Activated CD8-positive, alpha-beta memory T cell treated with anti-CD3 and anti-CD28 coated beads, Interleukin-2, amount 50 U/mL, for 24 hours (primary cell): ENCODE data around the gene HDGF.
A peak's percentile ranks its signal among the peaks of the same experiment; 100 is the strongest.

Experiments used
- DNase-seq: peaks from one replicate; pipeline ENCODE4 v3.0.0-alpha.2; 2020; ENCODE audit errors: extremely low read depth

The HDGF gene

DNA sequence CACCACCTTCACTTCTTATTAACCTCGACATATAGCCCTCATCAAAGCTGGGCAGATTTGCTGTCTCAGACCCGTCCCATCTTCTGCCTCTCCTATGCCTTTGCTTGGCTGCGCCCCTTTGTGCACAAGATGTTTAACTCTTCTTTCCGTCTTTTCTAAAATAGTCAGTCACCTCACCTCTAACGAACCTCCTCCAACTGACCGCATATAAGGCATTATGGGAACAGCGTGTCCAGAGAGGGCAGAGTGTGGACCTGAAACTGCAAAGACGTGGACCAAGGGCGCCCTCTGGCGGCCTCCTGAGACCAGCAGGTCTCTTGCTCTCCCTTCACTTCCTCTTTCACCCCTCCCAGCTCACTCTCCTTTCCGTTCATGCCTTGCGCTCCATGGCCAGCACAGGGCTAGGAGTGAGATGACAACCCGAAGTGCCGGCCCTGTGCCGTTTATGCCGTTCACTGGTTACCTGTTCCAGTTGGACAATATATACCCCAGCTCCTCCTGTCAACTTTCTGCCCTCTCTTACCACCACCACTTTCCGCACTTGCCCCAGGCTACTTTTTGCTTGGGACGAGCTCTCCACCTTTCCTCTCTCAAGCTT is 25.7 kb downstream of the HDGF start:
- DNase-seq, result no peak

DNA sequence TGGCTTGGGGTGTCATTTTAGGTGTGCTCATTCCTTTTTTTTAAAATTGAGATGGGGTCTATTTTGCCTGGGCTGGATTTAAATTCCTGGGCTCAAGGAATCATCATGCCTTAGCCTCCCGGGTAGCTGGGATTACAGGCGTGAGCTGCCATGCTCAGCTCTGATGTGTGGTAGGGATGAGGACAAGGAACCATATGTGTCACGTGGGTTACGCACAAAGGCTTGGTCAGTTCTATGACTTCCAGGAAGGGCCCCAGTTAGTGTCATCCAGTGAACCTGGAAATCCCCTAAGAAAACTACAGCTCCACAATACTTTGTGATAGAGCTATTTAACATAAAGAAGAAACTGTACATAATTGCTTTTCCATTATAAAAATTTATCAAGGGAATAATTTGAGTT is 29.9 kb downstream of the HDGF start:
- no peak for DNase-seq

DNA sequence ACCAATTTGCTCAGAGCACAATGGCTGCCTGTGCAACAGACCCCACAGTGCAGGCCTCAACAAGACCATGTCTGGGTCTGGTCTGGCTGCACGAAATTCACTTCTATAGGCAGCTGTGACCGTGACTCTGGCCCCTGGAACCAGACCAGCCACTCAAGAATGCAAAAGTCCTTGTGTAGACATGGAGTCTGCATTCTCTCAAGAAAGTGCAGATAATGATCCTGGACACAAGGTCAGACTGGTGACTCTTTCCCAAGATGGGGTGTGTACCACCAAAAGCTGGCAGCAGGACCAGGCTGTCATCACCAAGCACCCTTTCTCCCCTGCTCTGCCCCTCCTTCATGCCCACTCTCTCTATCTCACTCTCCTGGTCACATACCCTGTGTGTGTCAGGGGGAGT is 30.3 kb downstream of the HDGF start:
- no peak for DNase-seq

DNA sequence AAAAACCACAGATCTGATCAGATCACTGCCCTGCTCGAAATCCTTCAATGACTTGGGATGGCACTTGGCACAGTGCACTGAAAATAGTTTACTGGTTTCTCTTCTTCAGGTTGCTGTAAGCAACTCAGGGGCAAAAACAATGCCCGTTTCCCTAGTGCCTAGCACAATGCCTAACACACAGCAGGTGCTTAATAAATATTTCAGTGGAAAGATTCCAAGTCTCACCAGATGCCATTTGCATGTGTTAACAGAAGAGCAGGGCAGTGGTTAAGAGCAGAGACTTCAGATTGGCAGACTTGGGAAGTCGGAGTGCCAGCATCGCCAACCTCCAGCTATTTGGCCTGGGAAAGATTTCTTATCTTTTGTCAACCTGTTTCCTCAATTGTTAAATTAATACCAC is 34.1 kb downstream of the HDGF start:
- DNase-seq, result no peak

DNA sequence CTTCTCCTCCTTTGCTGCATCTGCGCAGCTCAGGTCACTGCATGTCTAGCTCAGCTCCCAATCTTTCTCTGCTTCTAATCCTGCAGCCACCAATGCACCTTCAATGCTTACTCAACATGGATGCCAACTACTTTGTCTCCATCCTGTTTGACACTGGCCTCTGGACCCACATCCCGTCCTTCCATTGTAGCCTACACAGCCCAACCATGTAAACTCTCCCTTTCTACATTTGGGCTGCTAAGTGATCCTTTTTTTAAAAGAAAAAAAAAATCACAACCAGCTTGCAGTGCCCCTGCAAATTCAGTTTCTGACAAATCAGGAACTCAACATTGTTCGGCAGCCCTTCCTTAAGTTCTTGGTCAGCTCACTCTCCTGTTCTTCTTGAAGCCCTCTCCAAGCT is 36.6 kb downstream of the HDGF start:
- DNase-seq, result no peak

DNA sequence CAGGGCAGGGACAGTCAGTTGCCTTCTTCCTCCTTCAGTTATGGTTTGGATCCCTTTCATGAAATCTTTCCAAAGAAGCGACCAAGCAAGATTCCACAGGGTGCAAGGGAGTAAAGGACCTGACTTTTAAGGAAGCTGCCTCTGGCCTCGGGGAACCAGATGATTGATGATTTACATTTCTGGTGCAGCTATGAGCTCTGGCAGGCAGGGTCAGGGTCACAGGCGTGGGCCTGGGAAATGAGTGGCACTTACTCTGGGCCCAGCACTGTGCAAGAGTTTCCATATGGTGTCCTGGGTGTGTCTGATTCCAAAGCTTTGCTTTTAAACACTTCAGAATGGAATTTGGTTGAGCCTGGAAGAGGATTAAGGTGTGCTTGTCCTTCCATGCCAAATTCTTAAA is 38.8 kb downstream of the HDGF start:
- no peak for DNase-seq

DNA sequence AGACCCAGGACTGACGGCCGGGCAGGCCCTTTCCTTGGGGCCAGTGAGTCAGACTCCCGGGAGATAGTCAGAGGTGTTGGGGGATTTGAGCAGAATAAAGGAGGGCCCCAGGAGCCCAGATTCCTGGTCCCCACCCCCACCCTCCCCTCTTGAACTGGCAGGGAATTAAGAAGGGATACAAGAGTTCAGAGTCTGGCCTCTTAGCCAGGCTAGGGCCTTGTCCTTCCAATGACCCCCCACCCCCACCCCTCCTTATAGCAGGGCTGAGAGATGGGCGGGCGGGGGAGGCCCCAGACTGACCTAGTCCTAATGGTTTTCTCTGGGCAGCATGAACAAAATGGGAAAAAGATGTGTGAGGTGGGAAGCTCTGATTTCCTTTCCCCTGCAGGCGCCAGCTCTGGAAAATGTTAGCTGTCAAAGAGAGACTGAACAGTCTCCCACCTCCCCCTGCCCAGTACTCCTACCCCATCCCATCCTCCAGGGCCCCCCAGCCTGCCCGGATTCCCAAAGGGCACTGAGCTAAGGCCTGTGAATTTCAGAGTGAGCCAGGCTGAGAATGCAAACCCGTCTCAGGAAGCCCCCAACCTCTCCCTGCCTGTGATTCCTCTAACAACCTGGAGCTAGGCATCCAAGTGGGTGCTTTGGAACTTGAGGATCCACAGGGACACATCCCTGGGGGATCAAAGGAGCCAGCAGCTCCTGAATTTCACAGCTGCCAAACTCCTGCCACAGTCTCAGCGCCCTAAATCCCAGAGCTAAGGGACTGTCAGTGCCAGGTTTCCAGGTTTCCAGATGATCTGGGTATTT is 40.3 kb downstream of the HDGF start:
- no peak for DNase-seq

DNA sequence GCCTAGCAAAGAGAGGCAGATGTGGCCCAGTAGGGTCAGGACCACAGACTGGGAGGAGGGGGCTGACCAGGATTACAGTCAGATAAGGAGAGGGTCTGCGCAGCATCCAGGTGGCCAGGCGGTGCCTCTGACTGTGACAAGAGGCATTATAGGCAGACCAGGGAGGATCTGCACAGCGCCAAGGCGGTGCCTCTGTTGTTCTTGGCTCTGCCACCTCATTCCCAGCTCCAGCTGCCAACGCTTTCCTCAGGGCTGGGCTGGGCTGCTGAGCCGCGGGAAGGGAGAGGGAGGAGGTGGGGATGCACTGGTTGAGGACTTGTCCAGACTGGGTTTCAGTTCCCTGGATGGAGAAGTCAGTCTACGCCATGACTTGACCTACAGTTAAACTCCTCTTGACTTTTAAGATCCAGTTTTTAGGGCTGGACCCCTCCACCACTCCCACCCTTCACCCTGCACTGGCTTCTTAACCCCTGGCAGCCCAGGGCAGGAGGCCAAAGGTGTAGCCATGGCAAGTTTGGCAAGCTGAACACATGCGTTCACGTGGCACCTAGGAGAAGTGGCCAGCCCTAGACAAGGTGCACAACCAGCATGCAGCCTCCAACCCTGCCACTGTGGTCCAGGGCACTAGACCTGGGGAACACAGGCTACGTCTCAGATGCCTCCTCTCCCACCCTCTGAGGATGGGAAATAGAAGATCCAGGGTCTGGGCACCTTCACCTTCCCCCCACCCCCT is 41.6 kb downstream of the HDGF start:
- DNase-seq, result no peak

DNA sequence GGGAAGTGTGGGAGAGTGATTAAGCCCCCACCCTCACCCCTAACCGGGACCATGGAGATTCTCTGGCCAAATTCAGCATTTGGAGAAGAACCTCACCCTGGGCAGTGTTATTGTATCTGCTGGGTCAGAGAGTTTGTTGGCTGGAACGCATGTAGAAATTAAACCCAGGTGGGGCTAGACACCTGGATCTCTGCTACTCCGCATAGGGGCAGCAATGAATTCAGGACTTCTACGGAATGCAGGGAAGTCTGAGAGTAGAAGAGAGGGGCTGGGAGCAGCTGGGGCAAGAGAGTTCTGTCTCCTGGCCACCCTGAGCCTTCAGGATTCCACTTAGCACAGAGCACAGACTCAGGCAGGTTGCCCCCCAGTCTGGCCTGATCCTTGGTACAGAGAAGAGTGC is 42.4 kb downstream of the HDGF start:
- DNase-seq, result no peak

DNA sequence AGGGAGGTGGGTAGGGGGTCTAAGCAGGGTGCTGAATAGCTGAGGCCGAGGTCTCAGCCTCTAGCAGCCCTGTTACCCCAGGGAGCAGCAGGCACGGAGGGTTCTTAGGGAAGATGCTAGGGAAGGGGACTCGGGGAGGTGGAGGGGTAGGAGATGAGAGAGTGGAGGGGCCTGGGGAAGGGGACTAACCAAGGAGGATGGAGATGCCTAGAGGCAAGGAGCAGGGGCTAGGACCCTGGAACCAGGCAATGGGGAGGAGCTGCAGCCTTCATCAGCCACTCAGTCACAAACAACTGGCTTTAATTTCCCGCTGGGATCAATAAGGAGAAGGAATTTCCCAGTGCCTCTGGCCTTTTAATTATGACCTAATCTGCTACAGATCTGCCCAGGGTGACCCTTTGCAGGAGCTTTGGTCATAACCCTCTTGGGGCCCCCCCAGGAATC is 43.2 kb downstream of the HDGF start:
- no peak for DNase-seq

DNA sequence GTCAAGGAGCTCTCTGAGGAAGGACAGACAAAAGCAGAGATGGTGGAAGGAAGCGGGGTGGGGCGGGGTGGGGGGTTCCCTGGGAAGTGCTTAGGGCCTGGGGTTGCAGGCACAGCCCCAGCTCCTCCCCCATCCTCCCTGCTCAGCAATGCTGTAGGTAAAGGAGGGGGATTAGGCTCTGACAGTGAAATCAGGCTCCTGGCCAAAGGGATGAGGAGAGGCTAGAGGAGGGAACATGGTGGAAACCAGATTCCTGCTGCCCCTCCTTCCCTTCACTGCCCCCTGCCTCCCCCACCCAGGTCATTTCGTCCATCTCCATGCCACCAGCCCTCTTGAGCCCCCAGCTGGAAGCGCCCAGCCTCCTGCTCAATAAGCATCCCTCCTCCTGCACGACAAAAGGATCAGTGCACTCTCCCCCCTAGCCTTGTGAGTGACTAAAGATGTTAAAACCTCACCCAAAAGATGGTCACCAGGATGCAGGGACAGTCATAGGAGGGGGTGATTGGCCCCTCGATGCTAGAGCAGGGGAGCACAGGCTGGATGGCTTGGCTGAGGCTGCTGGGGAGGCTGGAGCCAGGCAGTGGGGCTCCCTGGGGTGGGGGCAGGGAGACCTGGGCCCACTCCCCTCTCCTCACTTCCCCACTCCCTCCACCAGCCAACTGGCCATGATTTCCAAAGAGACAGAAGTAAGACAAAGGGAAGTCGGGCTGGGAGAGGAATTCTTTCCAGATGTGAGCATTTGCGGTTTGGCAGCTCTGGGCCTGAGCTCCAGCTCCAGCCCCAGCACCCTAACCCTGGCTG is 43.9 kb downstream of the HDGF start:
- no peak for DNase-seq

DNA sequence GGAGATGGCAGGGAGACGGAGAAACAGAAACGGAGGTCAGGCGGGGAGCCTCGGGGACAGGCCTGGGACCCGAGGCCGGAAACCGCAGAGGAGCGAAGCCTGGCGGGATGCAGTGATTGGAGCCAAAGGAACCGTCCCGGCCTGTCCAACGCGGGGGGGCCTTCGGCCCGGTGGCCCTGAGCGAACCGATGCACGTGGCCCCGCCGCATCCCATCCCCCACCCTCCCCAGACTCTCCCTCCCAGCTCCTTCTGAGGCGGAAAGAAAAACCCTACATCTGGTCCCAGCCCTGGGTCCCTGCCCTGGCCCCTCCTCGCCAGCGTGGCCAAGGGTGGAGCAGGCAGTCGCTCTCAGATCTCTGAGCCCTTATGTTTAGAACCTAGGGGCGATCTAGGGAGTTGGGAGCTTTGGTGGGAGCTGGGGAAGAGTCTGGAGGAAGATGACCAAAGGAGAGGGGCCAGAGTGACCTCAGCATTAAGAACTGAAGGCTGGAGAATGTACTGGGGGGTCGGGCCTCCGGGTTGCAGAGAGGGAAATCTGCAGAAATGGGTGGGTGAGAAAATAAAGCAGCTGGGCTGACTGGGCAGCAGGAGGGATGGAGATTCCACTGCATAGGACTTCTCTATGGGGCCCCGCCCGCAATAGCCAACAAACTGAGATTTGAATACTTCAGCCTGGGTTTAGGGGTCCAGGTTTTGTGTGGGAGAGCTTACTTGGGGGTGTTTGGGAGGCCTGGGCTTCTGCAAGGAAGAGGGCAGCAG is 44.6 kb downstream of the HDGF start:
- DNase-seq, result no peak

DNA sequence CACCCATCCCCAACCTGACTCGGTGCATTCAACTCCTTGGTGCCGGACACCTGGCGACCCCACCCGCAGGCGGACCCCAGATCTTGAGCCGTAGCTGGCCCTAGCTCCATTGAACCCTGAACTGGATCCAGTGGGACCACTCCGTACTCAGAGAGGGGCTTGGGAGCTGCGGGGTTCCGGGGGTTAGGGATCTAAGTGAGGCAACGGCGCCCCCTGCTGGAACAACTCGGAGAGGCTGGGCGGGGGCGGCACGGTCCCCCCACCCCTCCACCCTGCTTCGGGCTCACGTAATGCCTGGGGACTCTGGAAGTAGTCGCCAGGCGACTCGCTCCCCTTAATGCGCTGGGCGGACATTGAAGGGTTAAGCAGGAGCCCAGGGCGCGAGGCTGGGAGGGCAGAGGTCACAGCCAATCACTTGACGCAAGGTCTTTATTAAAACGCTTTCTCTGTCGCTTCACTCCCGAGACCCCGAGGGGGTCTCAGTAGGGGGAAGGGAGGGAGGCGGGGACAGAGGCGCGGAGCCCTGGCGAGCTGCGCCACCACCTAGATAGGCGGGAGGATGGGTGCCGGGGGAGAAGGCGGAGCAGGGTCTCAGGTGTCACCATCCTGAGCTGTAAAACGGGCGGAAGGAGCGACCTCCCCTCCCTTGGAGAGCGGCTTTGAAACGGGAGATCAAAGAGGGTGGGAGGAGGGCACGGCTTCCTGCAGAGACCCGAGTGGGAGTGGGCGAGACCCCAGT is 45.4 kb downstream of the HDGF start:
- peak; percentile 29 for DNase-seq

DNA sequence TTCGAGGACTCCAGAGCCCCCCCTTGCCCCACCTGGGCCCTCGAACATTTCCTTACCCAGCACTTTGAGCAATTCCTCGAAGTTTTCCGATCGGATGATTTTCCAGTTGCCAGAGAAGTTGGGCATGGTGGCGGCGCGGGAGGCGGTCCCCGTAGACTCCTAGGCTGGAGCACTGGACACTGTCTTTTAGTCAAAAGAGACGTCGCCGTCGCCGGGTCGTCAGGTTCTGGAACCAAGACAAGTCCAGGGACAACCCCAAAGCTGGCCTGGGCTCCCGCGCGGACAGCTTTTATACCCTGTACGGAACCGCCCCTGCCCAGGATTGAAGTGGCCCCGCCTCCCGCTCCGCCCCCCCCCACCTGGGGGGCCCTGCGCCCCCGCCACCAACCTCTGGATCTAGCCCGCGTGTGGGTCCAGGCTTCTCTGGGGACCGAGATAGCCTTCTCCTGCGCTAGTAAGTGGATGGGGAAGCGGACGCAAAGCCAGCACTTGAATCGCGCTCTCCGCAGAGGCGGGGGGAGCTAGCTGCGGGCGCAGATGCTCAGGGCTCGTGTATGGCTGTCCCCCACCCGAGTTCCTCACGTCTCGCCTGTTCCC is 46.1 kb downstream of the HDGF start, which contains the start of gene CRABP2:
TSS of gene CRABP2 (minus strand) at position 263 of the 597 bp plus-strand sequence. CDS start at position 126, 137 bp downstream.
- no peak for DNase-seq

DNA sequence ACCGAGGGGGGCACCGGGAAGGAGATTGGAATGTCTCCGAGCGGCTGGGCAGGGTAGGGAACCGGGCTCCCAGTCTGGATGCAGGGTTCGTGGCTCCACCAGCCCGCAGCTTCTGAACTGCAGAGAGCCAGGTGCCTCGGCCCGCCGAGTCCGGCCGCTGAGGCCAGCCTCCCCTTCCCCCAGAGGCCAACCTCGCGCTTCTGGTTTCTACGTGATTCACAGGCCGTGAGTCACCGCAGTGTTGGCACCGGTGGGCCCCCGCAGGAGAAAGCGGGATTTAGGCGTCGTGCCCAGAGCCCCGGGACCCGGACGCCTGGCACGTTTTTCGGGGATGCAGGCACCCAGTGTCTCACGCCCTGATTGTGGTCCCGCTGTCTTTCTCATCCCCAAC is 46.5 kb downstream of the HDGF start:
- no peak for DNase-seq

DNA sequence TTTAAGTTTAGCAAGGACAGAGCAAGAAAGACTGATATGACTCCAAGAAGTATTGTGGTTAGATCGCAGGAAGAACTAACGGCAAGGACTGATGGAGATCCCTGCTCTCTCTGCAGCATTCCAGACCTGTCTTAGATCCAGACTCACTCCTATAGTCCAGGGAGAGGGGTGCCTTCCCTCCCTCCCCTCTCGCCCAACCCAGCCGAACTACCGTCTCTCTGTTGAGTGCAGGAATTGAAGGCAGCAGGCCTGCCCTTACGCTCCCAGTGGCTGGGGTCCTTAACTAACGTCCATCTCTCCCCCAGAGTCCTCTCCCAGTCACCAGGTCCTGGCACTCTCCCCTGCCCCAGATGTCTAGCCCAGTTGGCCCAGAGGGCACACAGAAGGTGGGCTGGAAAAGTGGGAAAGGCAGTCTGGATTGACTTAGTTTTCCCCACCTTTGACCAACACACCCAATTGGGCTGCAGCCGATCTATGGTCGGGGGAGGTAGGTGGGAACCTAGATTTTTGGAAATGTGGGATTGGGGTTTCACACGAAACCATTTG is 47.2 kb downstream of the HDGF start:
- DNase-seq, result no peak

DNA sequence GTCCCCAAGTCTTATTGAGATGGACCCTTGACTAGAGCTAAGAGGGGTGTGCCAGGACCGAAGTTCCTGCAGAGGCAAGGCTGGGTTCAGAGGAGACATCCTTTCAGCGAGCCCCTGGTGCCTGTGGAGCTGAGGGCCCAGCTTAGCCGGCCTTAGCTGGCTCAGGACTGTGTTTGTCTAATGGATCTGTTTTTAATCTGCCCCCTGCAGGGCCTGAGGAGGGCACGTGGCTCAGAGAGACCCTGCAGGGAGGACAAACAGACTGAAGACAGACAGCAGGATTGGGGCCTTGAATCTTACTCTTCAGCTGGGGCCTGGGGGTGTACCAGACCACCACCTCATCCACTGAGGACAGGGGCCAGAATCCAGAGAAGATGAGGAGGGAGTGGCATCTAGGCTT is 47.7 kb downstream of the HDGF start:
- no peak for DNase-seq

DNA sequence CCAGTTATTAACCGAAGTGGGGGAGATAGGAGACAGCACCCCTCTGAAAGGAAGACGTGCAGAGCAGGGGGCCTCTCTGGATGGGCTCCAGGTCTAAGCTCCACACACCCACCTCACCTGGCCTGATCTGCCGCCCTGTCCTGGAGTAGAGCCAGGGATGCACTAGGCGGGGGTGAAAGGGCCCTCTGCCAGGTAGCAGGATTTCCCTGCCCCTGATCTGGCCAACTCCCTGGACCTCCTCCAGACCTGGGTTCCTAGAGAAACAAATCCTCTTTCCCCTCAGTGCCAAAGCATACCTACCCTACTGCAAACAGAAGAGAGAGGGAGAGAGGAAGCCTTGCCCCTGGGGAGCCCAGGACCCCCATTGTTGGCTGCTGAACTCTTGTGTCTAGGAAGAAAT is 48.1 kb downstream of the HDGF start:
- DNase-seq, result no peak

DNA sequence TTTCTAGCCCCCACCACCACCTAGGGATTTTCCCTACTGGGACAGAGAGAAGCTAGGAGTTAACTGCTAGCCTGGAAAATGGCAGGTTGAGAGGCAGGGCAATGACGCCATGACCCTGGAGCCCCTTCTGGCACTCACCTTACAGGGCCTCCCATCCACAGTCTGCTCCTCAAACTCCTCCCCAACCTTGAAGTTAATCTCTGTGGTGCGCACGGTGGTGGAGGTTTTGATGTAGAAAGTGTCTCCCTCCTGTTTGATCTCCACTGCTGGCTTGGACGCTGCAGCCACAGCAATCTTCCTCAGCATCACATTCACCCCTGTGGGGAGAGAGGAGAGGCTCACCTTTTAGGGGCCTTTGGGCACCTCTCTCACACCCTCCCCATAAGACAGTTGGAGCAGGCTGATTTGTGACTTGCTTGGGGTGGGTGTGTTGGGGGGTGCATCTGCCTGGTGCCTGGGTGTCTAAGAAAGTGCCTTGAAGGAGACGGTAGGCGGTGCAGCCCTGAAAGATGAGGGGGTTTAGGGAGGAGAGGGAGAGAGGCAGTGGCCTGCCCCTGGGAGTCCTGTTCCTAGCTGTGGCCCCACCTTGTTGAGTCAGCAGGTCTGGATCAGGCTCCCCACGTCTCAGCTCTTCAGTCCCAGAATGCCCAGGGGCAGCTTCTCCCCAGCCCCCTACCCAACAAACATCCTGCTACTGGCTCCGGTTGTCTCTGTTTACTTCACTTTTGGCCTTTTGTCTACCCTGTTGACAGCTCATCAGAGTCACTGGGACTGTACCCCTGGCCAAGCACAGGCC is 50.5 kb downstream of the HDGF start:
- DNase-seq, result no peak
